Esophagus muscularis mucosa (tissue), 3 donors: ENCODE measurements around the gene PCNX4.

Experiments
- CTCF ChIP-seq, 3 experiments: fragments of 200-600 bp in 2 of 3; fragments of 450-650 bp in 1 of 3; sonication (generic) in 2 of 3; IDR thresholded peaks; one replicate each; pipeline ENCODE4 v1.5.1; 2017 to 2019; ENCODE audit warnings: antibody characterized with exemption in 3 of 3, mild to moderate bottlenecking in 2 of 3, moderate library complexity in 1 of 3
- POLR2AphosphoS5 ChIP-seq, 2 donors: sonication (generic); formaldehyde crosslinking; IDR thresholded peaks; one replicate each; pipeline ENCODE4 v1.6.1; 2017; ENCODE audit warnings: antibody characterized with exemption in 2 of 2

GRCh38 chr14:60051721-60052221 is 40.0 kb upstream of the PCNX4 start:
- TF ChIP-seq CTCF (IDR thresholded peaks at IDR 0.05) (no peak), POLR2AphosphoS5 (IDR thresholded peaks at IDR 0.05) (no peak)
